GM12878 (cell line): ENCODE data around the gene FKBP2. TPM values are rescaled to one million over a fixed set of nuclear protein-coding genes. Genes with fewer than 3 reads are reported as not detected.

Experiments
- ATAC-seq: fragments of 200-7000 bp; cut with Tn5 transposase; 3 replicates; pipeline ENCODE4 v1.9.1; 2020; ENCODE audit warnings: mild to moderate bottlenecking, moderate library complexity
- BruUV-seq: library from RNA; stranded (reverse); fragments of 400-500 nt; replicated peaks from 2 replicates; lab custom pipeline; 2021; lab: Mats Ljungman, UMichigan
- CTCF ChIA-PET: fragments of 300-600 bp; sonication (Branson Sonifier 250); formaldehyde crosslinking; extraction: SDS; loops from one replicate; lab custom pipeline; 2021; ENCODE audit warnings: inconsistent platforms; lab: Yijun Ruan, JAX
- POLR2A ChIA-PET: fragments of 350-600 bp; formaldehyde crosslinking; extraction: SDS; loops from one replicate; lab custom pipeline; 2021; ENCODE audit warnings: inconsistent platforms; lab: Charles Lee
- RAD21 ChIA-PET: fragments of 300-600 bp; sonication (Branson Sonifier 250); formaldehyde crosslinking; loops from one replicate; lab custom pipeline; 2023; ENCODE audit warnings: antibody characterized with exemption; ENCODE audit not compliant: unreplicated experiment; lab: Charles Lee
- SMC1A ChIA-PET: fragments of 300-600 bp; sonication (Branson Sonifier 250); formaldehyde crosslinking; loops from one replicate; lab custom pipeline; 2023; ENCODE audit not compliant: unreplicated experiment, uncharacterized antibody; lab: Charles Lee
- DNase-seq: peaks from one replicate; pipeline ENCODE4 v3.0.0-alpha.2; 2011; ENCODE audit warnings: low read depth, low spot score
- FAIRE-seq: peaks from 3 replicates; lab custom pipeline; 2011; peaks lifted over from hg19 to GRCh38; lab: Jason Lieb, UNC
- H2AFZ ChIP-seq: 2 replicates; pipeline ENCODE4 v1.6.0; 2011; ENCODE audit warnings: low read depth, low read length, control low read depth; ENCODE audit not compliant: control insufficient read depth
- H3K27ac ChIP-seq: 2 replicates; pipeline ENCODE4 v1.5.1; 2011; ENCODE audit warnings: control low read depth; ENCODE audit not compliant: control insufficient read depth, insufficient read depth
- H3K27me3 ChIP-seq, 2 experiments: replicated peaks in 1 of 2; 2 replicates each; pipeline versions ENCODE4 v1.6.0 to v1.6.1; 2011; ENCODE audit warnings: low read length in 1 of 2; ENCODE audit not compliant: control insufficient read depth in 2 of 2, insufficient read depth in 2 of 2
- H3K36me3 ChIP-seq, 2 experiments: 2 replicates each; pipeline ENCODE4 v1.5.1; 2011; ENCODE audit warnings: low read length in 1 of 2; ENCODE audit not compliant: control insufficient read depth in 2 of 2, insufficient read depth in 2 of 2
- H3K4me1 ChIP-seq: 2 replicates; pipeline ENCODE4 v1.6.1; 2011; ENCODE audit warnings: mild to moderate bottlenecking, low read length, moderate library complexity, mixed read lengths; ENCODE audit not compliant: control insufficient read depth, insufficient read depth
- H3K4me2 ChIP-seq: 2 replicates; pipeline ENCODE4 v1.6.0; 2011; ENCODE audit warnings: control low read depth; ENCODE audit not compliant: control insufficient read depth, insufficient read depth
- H3K4me3 ChIP-seq: fragments of 200-600 bp; sonication (generic); 2 replicates; pipeline ENCODE4 v1.5.1; 2016
- H3K79me2 ChIP-seq: 2 replicates; pipeline ENCODE4 v1.6.0; 2011; ENCODE audit warnings: low read length; ENCODE audit not compliant: control insufficient read depth, insufficient read depth
- H3K9ac ChIP-seq: 2 replicates; pipeline ENCODE4 v1.8.0; 2011; ENCODE audit warnings: low read length, control low read depth, mixed read lengths; ENCODE audit not compliant: control insufficient read depth, insufficient read depth
- H3K9me3 ChIP-seq: replicated peaks from 3 replicates; pipeline ENCODE4 v1.5.1; 2011; ENCODE audit warnings: mild to moderate bottlenecking, low read length; ENCODE audit not compliant: control insufficient read depth, insufficient read depth
- H4K20me1 ChIP-seq: 2 replicates; pipeline ENCODE4 v1.6.0; 2011; ENCODE audit not compliant: control insufficient read depth, insufficient read depth
- KAT2A ChIP-seq: conservative IDR thresholded peaks from 2 replicates; pipeline ENCODE4 v1.6.1; 2011; ENCODE audit warnings: low read depth, low read length; ENCODE audit not compliant: control insufficient read depth
- SMC3 ChIP-seq: IDR thresholded peaks from 2 replicates; pipeline ENCODE4 v1.6.1; 2011; ENCODE audit warnings: low read length, improper control_type of control experiment, borderline replicate concordance
- STAT3 ChIP-seq: IDR thresholded peaks from 2 replicates; pipeline ENCODE4 v1.6.1; 2011; ENCODE audit warnings: low read depth, low read length, improper control_type of control experiment
- TCF3 ChIP-seq: IDR thresholded peaks from 2 replicates; pipeline ENCODE4 v1.6.1; 2012; ENCODE audit warnings: low read depth, mild to moderate bottlenecking, low read length, borderline replicate concordance; ENCODE audit not compliant: insufficient read depth
- YBX1 ChIP-seq: fragments of 450-650 bp; IDR thresholded peaks from 2 replicates; pipeline ENCODE4 v1.6.1; 2016; ENCODE audit warnings: antibody characterized with exemption
- WGBS: methylation state at CpG from one replicate; pipeline ENCODE4 v1.1.6; 2016; ENCODE audit warnings: low lambda C conversion rate; ENCODE audit not compliant: insufficient replicate concordance, insufficient coverage; ENCODE audit errors: missing lambda C conversion rate; 5-methylcytosine and 5-hydroxymethylcytosine counted together
- in situ Hi-C: fragments of 300-500 bp; cut with MboI; formaldehyde crosslinking; loops from 9 replicates; pipeline ENCODE4 v1.14.3; 2018; ENCODE audit warnings: mixed read lengths
- intact Hi-C: fragments of 100-400 bp; cut with micrococcal nuclease; formaldehyde crosslinking; loops from one replicate; pipeline ENCODE4 v1.14.2; 2022; ENCODE audit not compliant: unreplicated experiment
- polyA plus RNA-seq, 11 experiments: library from polyadenylated mRNA; depleted of rRNA in 4 of 11; unstranded in 6 of 11; stranded (reverse) in 5 of 11; fragments of >200 nt; fragmentation: Nextera tagmentation in 4 of 11; fragmentation: Illumina TruSeq in 1 of 11; extraction: Ambion mirVana in 4 of 11; extraction: Trizol in 1 of 11; gene quantifications; 1 replicate in 1 of 11; 2 replicates in 10 of 11; pipeline versions ENCODE4 v1.2.1 to v1.2.3, GENCODE V29; 2011 to 2016; ENCODE audit warnings: inconsistent platforms in 2 of 11, missing spikeins in 2 of 11, low read depth in 1 of 11
- total RNA-seq, 4 experiments: library from RNA; depleted of rRNA in 3 of 4; stranded (reverse); fragments of >200 nt in 3 of 4; fragmentation: Illumina TruSeq in 1 of 4; extraction: Trizol in 1 of 4; gene quantifications; 2 replicates each; pipeline versions ENCODE4 v1.2.1 to v1.2.3, GENCODE V29; 2013 to 2021
- TF ChIP-seq, protein P1 (sequence below): fragments of 450-650 bp; IDR thresholded peaks from 2 replicates; pipeline ENCODE4 v1.6.1; 2016; ENCODE audit warnings: mild to moderate bottlenecking
- TF ChIP-seq, protein P2 (sequence below): IDR thresholded peaks from 2 replicates; pipeline ENCODE4 v1.6.1; 2012; ENCODE audit warnings: low read depth, low read length, improper control_type of control experiment
- TF ChIP-seq, protein P3 (sequence below): fragments of 450-650 bp; IDR thresholded peaks from 2 replicates; pipeline ENCODE4 v1.6.1; 2017; ENCODE audit warnings: mild to moderate bottlenecking, moderate library complexity

FKBP2 gene
- total and polyA plus RNA-seq, 10 of the 15 experiments (the other 5 are each of a cell fraction or from before 2014, with no cell fraction given): 1.8 to 99.7 (median 39.5) TPM

DNA sequence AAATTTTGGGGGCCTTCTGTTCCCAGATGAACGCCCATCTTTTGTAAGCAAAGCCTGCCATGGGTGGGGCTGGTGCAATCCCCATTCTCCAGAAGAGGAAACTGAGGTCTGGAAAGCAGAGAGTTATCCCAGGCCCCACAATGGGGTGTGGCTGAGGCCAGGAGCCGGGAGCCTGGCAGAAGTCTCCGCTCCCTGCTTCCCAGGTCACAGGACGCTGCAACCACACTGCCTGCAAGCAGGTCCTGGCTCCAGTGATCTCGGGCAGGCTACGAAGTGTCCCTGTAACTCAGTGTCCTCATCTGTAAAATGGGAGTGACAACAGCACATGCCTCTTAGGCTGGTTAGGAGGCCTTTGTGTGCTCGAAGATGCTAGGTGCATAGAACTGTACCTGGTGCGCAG, 12.1 kb downstream of the FKBP2 start (continued):
- TF ChIP-seq, protein P1, sequence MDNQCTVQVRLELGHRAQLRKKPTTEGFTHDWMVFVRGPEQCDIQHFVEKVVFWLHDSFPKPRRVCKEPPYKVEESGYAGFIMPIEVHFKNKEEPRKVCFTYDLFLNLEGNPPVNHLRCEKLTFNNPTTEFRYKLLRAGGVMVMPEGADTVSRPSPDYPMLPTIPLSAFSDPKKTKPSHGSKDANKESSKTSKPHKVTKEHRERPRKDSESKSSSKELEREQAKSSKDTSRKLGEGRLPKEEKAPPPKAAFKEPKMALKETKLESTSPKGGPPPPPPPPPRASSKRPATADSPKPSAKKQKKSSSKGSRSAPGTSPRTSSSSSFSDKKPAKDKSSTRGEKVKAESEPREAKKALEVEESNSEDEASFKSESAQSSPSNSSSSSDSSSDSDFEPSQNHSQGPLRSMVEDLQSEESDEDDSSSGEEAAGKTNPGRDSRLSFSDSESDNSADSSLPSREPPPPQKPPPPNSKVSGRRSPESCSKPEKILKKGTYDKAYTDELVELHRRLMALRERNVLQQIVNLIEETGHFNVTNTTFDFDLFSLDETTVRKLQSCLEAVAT: no peak
- TF ChIP-seq KAT2A: no peak
- no peak for TF ChIP-seq STAT3

DNA sequence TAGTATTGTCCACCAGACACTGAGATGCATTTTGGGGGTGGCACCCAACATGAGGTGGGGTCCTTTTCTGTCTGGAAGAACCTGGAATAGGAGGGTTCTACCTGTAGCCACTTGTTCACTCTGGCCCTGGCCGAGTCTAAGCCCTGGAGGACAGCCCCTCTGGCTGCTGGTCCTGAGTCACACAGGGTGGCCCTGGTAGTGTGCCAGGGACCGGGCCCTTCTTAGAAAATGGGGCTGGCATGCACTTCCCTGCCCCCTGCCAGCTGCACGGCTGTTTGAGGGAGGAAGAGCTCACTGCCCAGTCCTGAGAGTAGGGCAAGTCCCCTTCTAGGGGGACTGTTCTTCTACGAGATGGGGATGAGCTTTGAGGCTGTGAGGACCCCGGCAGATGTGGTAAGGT, 12.6 kb downstream of the FKBP2 start:
- ChIA-PET SMC1A (interaction anchor here (1.1 kb wide), 1 partner anchor 49 kb away, joined by 5 read pairs; no protein-coding TSS in a partner anchor), CTCF (interaction anchor here (1.1 to 1.3 kb wide), 2 partner anchors 51 to 64 kb away, joined by 3 read pairs; partner anchors contain the start of genes PRDX5 and TRMT112), POLR2A (interaction anchor here (1.9 kb wide), 1 partner anchor 17 kb away, joined by 5 read pairs; no protein-coding TSS in a partner anchor), RAD21 (no interaction called here)
- BruUV-seq: no TSS peak
- Histone ChIP-seq H3K79me2 (no peaks in the 10 kb centered on the region; the same call in 1 of the 2 replicates), H4K20me1 (no peaks in the 10 kb centered on the region), H3K4me2 (no peak overlapping the region), H3K36me3 (no peaks in the 10 kb centered on the region; a peak in 2 of 4 replicates), H3K27me3 (no peaks in the 10 kb centered on the region), H3K4me3 (no peak overlapping the region), H3K4me1 (peaks cover 6% of the 10 kb centered on the region), H3K9ac (no peak overlapping the region), H2AFZ (no peak overlapping the region), H3K9me3 (no peaks in the 10 kb centered on the region), H3K27ac (no peak overlapping the region)
- intact Hi-C loops (no loop called here), in situ Hi-C loops (no loop called here)
- FAIRE-seq (no peak), DNase-seq (no peak), ATAC-seq (no peak)
- no peak for TF ChIP-seq TCF3
- TF ChIP-seq SMC3: no peak
- no peak for TF ChIP-seq YBX1
- TF ChIP-seq, protein P2, sequence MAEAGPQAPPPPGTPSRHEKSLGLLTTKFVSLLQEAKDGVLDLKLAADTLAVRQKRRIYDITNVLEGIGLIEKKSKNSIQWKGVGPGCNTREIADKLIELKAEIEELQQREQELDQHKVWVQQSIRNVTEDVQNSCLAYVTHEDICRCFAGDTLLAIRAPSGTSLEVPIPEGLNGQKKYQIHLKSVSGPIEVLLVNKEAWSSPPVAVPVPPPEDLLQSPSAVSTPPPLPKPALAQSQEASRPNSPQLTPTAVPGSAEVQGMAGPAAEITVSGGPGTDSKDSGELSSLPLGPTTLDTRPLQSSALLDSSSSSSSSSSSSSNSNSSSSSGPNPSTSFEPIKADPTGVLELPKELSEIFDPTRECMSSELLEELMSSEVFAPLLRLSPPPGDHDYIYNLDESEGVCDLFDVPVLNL: no peak
- TF ChIP-seq, protein P3, sequence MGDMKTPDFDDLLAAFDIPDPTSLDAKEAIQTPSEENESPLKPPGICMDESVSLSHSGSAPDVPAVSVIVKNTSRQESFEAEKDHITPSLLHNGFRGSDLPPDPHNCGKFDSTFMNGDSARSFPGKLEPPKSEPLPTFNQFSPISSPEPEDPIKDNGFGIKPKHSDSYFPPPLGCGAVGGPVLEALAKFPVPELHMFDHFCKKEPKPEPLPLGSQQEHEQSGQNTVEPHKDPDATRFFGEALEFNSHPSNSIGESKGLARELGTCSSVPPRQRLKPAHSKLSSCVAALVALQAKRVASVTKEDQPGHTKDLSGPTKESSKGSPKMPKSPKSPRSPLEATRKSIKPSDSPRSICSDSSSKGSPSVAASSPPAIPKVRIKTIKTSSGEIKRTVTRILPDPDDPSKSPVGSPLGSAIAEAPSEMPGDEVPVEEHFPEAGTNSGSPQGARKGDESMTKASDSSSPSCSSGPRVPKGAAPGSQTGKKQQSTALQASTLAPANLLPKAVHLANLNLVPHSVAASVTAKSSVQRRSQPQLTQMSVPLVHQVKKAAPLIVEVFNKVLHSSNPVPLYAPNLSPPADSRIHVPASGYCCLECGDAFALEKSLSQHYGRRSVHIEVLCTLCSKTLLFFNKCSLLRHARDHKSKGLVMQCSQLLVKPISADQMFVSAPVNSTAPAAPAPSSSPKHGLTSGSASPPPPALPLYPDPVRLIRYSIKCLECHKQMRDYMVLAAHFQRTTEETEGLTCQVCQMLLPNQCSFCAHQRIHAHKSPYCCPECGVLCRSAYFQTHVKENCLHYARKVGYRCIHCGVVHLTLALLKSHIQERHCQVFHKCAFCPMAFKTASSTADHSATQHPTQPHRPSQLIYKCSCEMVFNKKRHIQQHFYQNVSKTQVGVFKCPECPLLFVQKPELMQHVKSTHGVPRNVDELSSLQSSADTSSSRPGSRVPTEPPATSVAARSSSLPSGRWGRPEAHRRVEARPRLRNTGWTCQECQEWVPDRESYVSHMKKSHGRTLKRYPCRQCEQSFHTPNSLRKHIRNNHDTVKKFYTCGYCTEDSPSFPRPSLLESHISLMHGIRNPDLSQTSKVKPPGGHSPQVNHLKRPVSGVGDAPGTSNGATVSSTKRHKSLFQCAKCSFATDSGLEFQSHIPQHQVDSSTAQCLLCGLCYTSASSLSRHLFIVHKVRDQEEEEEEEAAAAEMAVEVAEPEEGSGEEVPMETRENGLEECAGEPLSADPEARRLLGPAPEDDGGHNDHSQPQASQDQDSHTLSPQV: no peak
- WGBS: 51% methylated on average over 5 of the region's 5 CpGs
